Measurements from ENCODE around the gene DNAJC21.

DNAJC21 gene

DNA sequence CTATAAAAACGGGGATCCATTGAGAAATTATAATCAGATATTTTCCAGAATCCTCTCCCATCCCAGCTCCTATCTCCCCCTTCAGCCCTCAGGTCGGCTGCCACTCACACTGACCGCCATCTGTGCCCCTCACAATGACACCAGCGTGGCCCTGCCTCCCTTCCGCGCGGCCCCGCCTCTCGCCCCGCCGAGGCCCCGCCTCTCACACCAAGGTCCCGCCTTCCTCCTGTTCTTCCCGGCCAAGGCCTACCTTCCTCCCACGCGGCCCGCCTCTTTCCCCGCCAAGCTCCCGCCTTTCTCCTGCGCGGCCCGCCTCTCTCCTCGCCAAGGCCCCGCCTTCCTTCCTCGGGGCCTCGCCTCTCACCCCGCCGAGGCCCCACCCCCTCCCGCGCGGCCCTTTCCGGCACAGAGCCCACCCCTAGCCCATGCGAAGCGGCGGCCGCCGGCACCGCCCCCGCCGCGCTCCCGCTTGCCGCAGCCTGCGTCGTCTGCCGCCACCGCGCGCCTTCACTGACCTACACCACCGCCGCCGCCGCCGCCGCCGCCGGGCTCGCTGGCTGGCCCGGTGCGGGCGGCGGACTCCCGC is at the start of gene DNAJC21:
TSS of gene DNAJC21 (plus strand) at position 426 of the 586 bp plus-strand sequence. CDS start 261 bp downstream, outside the sequence.
- DNase-seq (ENCODE audit: low read depth in 1 of 2, low spot score in 1 of 2): peak; percentile 93 to 96

- DNase-seq (ENCODE audit: low read depth in 1 of 2, low spot score in 1 of 2): no peak
Measured at GRCh38 chr5:34881246-34881645, 48.1 kb upstream of the DNAJC21 start.

DNA sequence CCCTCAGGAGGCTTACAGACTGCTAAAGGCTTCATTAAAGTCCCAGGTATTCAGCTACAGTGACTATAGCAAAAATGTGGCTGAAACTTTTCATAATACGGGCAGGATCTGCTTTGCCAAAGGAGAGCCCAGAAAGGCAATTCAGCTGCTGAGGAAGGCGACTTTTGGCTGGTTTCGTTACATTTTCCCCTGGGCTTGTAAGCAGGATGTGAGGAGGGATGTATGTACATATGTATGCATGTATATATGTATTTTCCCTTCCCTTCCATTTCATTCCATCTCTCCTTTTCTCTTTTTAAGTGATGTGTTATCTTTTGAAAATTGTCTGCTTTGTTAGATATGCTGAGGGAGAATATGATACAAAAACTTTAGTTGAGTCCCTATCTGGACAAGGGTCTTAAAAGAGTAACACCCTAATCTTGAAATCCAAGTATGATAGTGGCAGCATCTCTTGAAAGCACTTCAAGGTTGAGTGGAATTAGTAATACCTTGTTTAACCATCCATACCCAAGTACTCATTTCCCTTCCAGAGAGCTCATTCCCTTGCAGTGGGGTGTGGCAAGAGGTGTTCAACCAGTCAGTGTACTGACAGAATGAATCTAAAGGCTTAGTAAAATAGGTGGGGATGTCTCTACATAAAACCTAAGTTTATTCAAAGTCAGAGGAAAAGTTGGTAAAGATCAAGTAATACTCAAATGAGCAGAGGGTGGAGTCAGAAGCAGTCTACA is 42.8 kb upstream of the DNAJC21 start:
- no peak for DNase-seq (ENCODE audit: low read depth in 1 of 2, low spot score in 1 of 2)

GRCh38 chr5:34889394-34889793 is 40.0 kb upstream of the DNAJC21 start:
- no peak for DNase-seq (ENCODE audit: low read depth in 1 of 2, low spot score in 1 of 2)

DNA sequence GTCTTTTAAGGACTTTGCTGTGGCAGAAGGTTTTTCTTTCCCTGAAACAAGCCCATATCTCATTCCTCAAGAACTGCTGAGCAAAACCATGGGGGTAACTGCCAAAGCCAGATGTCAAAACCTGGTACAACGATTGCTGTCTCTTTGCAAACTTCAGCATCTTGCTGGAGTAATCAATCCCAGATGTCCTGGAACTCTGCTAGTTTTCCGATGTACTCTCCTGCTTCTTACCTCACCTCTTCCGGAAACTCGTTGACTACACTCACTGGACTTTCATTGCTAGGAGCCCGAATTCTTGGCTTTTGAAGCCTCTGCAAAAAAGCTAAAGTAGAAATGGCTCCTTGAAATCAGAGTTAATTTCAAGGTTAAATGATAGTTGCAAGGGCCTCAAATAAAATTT is 37.4 kb upstream of the DNAJC21 start:
- DNase-seq (ENCODE audit: low read depth in 1 of 2, low spot score in 1 of 2): no peak

- no peak for DNase-seq (ENCODE audit: low read depth in 1 of 2, low spot score in 1 of 2)
Measured at GRCh38 chr5:34892414-34892813, 36.9 kb upstream of the DNAJC21 start.

DNA sequence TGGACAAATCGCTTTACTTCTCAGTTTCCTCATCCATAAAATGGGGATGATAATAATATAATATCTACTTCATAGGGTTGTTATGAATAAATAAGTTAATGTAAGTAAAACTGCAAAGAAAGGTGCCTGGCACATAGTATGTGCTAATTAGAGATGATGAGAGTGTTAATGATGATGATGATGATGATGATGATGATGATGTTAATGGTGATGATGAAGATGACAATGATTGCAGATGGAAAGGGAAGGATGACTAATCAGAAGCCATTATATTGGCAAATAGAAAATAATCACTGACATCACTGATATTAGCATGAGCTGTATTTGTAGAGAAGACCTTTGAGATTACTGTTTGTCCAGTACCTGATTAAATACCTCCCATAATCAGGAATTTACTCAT is 34.6 kb upstream of the DNAJC21 start:
- no peak for DNase-seq (ENCODE audit: low read depth in 1 of 2, low spot score in 1 of 2)

DNA sequence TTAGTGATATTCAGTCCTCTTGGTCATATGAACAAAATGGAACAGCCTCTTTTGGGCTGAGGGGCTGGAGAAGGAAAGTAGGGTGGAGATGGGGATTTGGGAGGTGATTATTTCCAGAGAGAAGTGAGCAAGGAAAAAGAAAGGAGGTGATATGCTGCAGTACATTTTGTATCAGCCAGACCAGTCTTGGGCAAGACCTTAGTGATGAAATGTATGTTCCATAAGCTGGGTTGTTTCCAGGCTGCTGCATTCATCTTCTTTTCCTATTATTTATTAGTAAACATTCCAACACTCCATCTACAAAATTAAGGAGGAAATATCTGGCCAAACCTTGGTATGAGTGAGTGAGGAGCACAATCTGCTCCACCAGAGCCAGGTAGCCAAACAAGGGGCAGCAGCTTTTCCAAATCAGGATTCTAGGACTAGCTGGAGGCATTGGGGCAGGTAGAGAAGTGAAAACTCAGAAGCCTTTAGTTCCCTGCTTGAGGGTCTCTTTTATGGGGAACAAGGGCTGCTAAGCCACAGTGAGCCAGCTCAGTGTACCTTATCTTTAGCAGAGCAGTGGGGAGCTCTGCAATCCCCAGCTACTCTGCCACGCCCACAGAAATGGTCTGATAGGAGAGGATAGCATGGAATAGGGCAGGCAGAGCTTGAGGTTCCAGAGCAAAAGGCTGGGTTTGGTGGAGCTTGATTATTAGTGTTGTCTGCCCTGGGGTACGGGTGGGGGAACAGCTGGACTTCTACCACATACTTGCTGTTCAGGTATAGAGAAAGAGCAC is 33.5 kb upstream of the DNAJC21 start:
- DNase-seq (ENCODE audit: low read depth in 1 of 2, low spot score in 1 of 2): no peak

GRCh38 chr5:34897646-34898045 is 31.7 kb upstream of the DNAJC21 start:
- DNase-seq (ENCODE audit: low read depth in 1 of 2, low spot score in 1 of 2): no peak

- DNase-seq (ENCODE audit: low read depth in 1 of 2, low spot score in 1 of 2): peak; percentile 11 to 19
Measured at GRCh38 chr5:34898258-34898895, 31.0 kb upstream of the DNAJC21 start.

DNA sequence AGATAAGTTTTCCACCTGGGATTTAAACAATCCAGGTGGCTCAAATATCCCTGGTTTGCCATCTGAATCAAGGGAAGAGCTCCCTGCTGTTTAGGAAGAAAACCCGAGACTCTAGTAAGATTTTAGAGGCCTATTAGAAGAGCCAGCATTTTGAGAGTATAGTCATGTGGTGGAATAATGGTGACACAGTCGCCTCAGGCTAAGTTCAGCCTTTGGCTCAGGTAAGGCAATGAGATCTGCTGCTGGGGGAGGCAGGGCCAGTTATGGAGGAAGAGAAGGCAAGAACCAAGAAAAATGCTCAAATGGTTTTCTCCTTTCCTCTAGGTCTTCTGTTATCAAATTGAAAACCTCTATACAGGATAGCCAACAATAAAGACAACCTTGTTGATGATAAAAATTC is 30.3 kb upstream of the DNAJC21 start:
- no peak for DNase-seq (ENCODE audit: low read depth in 1 of 2, low spot score in 1 of 2)

DNA sequence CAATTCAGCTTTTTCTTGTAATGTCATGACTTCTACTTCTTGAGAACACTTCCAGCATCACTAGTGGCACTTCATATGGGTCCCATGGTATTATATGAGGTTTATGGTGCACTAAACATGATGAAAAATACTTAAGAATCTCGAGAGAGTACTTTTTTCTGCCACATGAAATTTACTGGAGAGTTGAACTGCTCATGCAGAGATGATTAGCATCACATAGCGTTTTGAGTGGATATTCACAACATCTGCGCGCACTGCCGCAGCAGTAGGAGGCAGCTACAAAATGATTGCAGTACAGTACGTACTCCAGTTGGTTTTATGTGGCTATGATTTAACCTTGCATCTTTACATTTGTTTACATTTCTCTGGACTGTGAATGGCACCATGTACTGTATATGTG is 28.7 kb upstream of the DNAJC21 start:
- DNase-seq (ENCODE audit: low read depth in 1 of 2, low spot score in 1 of 2): no peak

DNA sequence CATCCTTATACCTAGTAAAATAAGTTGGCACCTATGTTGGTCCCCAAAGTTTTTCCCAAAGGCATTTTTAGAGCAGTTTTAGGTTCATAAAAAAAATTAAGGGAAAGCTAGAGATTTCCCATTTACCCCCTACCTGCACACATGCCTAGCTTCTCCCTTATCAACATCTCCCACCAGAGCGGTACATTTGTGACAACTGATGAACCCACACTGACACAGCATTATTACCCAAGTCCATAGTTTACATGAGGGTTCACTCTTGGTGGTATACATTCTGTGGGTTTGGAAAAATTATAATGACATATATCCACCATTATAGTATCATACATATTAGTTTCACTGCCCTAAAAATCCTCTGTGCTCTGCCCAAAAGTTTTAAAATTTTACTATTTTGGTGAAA is 26.1 kb upstream of the DNAJC21 start:
- no peak for DNase-seq (ENCODE audit: low read depth in 1 of 2, low spot score in 1 of 2)

- no peak for DNase-seq (ENCODE audit: low read depth in 1 of 2, low spot score in 1 of 2)
Measured at GRCh38 chr5:34905564-34905963, 23.8 kb upstream of the DNAJC21 start.

- no peak for DNase-seq (ENCODE audit: low read depth in 1 of 2, low spot score in 1 of 2)
Measured at GRCh38 chr5:34913072-34913471, 16.3 kb upstream of the DNAJC21 start.

DNA sequence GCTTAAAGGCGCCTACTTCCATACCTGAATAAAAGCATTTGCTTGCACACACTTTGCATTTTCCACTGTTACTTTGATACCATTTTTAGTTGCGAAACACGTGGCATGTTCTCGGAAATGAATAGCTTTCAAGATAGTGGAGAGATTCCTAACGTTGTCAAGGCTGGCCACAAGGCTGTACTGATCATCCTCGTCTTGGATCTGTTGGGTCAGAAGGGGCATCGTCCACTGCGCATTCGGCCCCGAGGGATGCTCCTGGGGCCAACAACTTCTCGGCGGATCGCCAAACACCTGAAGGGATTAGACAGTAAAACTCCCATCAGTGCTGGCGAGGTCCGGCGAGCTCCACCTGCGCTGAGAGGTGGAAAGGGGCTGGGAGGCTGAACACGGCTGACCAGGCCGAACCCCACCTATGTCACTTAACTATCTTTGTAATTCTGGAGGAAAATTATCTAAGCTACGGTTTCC is 14.7 kb upstream of the DNAJC21 start:
- no peak for DNase-seq (ENCODE audit: low read depth in 1 of 2, low spot score in 1 of 2)

DNA sequence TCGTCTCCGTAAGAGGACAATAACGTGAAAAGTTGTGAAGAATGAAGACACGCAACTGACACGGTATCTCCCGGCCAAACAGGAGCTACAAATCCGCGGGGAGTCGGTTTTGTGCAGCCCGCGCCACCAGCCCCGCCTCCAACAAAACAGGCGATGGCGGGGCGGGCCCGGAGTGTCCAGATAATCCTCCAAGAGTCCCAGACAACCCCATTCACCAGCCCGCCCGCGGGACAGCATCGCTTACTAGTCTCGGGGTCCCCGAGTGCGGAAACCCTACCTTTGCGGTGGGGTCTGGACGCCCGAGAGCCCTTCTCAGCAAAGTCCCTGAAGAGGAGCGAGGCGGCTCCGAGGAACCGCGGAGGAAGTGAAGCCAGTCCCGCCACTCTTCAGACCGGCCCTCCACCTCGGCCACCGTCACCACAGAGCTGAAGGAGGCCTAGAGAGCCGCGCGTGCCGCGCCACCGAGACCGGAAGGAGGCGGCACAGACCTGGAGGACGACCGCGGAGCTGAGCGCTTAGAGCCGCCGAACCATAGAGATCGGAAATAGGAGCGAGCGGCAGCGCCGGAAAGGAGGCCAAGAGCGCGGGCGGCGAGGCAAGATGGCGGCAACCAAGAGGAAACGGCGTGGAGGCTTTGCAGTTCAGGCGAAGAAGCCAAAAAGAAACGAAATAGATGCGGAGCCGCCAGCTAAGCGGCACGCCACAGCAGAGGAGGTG is 14.1 kb upstream of the DNAJC21 start, which contains the start of the genes BRIX1 and RAD1:
TSS of gene BRIX1 (plus strand) at position 573 of the 717 bp plus-strand sequence. CDS start at position 601, 28 bp downstream.
TSS of gene RAD1 (minus strand) at position 366 of the 717 bp plus-strand sequence. CDS start 612 bp downstream, outside the sequence.
- DNase-seq (ENCODE audit: low read depth in 1 of 2, low spot score in 1 of 2): peak; percentile 82 to 91

GRCh38 chr5:34915856-34916192 is 13.5 kb upstream of the DNAJC21 start:
- no peak for DNase-seq (ENCODE audit: low read depth in 1 of 2, low spot score in 1 of 2)

DNA sequence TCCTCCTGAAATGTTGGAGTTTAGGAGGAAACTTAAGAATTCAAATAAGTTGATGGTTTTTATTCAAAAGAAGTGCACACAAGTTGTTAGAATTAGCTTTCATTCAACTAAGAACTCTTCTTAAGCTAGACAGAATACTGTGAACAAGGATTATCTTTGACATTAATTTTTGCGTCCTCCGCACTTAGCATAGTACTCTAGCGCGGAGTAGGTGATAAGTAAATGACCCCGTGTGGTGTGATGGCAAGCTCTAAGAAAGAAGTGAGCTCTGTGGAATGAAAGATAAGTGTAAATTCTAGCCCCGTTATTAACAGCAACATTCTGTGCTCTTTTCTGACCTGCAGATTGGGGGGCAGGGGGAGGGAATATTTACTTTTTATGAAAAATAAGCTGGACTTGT is 12.8 kb upstream of the DNAJC21 start:
- DNase-seq (ENCODE audit: low read depth in 1 of 2, low spot score in 1 of 2): no peak

DNA sequence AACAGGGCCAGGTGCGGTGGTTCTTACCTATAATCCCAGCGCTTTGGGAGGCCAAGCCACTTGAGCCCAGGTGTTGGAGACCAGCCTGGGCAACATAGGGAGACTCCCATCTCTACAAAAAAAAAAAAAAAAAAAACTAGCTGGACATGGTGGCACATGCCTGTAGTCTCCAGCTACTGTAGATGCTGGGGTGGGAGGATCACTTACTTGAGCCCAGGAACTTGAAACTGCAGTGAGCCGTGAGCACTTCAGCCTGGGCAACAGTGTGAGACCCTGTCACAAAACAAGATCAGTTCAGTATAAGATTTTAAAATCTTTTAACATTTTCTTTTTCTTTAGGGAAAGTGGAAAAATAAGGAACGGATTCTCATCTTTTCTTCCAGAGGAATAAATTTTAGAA is 11.3 kb upstream of the DNAJC21 start:
- DNase-seq (ENCODE audit: low read depth in 1 of 2, low spot score in 1 of 2): no peak

GRCh38 chr5:34919077-34919476 is 10.3 kb upstream of the DNAJC21 start:
- DNase-seq (ENCODE audit: low read depth in 1 of 2, low spot score in 1 of 2): no peak
